AG09309 (cell line): ENCODE data around the gene IL1RN.

Source experiments
- DNase-seq: peaks from one replicate; pipeline ENCODE4 v3.0.0-alpha.2; 2010; ENCODE audit warnings: low read depth
- H3K4me3 ChIP-seq: 2 replicates; pipeline ENCODE4 v1.5.1; 2011; ENCODE audit warnings: mild to moderate bottlenecking, low read depth, low read length, moderate library complexity; ENCODE audit not compliant: control insufficient read depth
- TF ChIP-seq, protein P1 (sequence below): IDR thresholded peaks from 2 replicates; pipeline ENCODE4 v1.5.1; 2011; ENCODE audit warnings: mild to moderate bottlenecking, low read depth, low read length, inconsistent platforms; ENCODE audit not compliant: insufficient read depth, control insufficient read depth; ENCODE audit errors: missing control alignments

The IL1RN gene

DNA sequence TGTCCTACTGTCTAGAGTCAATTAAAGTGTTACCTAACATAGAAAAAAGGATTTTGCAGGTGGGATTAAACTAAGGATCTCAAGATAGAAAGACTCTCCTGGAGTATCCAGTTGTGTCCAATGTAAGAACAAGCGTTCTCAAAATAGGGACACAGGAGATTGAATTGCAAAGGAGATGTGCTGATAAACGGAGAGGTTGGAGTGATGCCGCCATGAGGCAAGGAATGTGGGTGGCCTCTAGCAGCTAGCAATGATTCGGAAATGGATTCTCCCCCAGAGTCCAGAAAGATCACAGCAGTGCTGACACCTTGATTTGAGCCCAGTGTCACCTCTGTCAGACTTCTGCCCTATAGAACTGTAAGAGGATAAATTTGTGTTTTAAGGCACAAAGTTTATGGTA, 24.1 kb upstream of the IL1RN start:
- no peak overlapping the region for H3K4me3 ChIP-seq
- TF ChIP-seq, protein P1, sequence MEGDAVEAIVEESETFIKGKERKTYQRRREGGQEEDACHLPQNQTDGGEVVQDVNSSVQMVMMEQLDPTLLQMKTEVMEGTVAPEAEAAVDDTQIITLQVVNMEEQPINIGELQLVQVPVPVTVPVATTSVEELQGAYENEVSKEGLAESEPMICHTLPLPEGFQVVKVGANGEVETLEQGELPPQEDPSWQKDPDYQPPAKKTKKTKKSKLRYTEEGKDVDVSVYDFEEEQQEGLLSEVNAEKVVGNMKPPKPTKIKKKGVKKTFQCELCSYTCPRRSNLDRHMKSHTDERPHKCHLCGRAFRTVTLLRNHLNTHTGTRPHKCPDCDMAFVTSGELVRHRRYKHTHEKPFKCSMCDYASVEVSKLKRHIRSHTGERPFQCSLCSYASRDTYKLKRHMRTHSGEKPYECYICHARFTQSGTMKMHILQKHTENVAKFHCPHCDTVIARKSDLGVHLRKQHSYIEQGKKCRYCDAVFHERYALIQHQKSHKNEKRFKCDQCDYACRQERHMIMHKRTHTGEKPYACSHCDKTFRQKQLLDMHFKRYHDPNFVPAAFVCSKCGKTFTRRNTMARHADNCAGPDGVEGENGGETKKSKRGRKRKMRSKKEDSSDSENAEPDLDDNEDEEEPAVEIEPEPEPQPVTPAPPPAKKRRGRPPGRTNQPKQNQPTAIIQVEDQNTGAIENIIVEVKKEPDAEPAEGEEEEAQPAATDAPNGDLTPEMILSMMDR, result no peak
- no peak for DNase-seq

DNA sequence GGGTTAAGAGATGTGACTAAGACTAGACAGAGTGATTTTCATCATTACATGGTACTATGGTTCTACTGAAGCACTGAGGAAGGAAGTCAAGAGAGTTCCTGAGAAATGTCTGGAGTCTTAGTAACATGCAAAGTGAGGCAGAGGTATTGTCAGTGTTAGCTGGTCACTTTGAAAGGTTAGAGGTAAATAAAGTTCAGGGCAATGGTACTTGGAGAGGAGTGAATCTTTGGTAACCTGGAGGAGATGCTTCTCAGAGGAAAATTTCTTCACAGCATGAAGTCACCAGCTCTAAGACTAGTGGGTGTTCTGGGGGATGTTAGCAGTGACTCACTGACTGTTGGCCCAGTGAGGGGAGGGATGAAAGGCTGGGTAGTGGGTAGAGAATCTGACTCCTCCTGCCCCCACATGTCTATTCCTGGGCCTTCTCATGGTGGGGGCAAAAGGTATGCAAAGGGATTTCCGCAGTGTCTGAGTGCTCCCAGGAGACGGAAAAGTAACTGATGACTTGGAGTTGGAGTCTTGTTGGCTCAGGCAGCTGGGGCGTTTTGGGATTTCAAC, 23.3 kb upstream of the IL1RN start:
- H3K4me3 ChIP-seq, result no peak overlapping the region
- DNase-seq, result no peak
- TF ChIP-seq, protein P1, result no peak

DNA sequence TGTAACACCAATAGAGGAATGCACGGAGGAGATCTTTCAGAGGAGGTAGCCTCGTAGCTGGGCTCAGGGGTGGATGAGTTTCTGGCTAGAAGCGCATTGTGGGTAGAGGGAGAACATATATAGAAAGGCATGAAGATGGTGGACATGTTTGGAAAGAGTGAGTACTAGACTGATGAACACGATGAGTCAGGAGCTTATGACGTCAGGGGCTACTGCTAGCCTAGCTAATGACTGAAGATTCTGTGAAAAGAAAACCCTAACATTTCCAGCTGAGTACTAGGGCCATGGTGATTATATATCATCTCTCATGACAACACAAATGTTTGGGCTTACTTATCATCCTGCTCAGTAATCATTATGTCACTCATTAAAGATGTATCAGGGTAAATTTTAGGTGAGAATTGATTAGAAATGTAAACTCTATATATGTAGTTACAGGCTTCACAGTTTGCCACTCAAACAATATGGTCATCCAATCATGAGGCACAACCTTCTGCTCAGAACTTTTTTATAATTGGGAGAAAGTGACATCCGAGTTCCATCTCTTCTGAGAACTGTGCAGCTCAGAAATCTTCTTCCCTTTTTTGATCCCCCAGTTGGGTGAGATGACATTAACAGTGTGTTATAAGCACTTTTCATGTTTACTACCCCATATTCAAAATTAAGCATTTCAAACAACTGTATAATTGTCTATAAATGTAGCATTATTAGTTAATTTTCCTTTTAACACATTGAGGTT, 22.2 kb upstream of the IL1RN start:
- TF ChIP-seq, protein P1, result no peak
- no peak overlapping the region for H3K4me3 ChIP-seq
- no peak for DNase-seq

DNA sequence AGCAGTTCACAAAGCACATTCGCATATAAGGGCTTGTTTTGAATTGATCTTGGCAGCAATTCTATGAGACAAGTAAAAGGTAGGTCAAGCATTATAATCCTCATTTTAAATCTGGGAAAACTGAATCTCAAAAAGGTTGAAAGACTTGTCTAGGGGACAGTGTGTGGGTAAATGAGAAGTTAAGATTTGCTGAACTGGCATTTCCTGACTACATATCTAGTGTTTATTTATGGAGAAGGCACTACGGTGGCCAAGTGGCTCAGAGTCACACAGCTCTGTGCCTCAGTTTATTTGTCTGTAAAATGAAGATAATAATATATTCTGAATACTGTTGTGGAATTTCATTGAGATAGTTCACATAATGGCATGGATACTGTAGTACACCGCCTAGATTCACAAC, 16.3 kb upstream of the IL1RN start:
- no peak for DNase-seq
- TF ChIP-seq, protein P1, result no peak
- H3K4me3 ChIP-seq, result no peak overlapping the region

DNA sequence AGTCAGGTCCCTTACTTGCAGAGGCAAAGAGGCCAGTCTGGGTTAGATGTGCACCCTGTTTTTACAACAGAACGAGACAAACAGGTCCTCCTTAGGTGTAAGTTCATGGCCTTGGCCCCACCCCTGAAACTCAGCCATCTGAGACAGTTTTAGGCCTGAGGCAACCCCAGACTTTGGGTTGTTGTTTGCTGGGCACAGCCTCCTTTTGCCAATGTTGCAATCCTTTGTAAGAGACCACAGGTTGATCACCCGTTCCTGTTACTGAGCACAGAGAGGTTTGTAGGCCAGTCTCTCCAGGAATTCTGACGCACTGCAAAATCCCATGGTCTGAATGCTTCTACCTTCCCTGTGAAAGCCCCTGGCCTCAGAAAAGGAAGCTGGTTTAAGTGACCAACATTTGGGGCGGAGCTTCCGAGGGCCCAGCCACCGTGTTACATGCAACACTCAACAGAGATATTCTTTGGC, 15.5 kb upstream of the IL1RN start:
- no peak overlapping the region for H3K4me3 ChIP-seq
- TF ChIP-seq, protein P1, result no peak
- no peak for DNase-seq

DNA sequence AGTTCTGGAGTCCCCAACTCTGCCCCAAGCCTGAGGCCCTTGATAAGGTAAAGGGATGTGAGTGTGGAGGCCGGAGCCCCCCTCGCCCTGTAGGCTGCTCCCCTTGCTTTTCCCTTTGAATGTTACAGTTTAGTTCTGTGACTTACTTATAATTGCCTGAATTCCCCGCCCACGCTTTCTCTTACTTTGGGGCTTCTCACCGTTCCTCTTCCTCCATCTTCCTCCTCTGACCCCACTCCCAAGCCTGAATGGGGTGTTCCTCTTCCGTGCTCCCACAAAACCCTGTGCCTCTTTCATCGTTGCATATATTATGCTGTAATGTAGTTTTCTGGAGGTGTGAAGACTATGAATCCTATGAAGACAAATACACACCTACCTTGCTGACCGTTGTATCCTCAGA, 15.0 kb upstream of the IL1RN start:
- TF ChIP-seq, protein P1, result no peak
- DNase-seq, result no peak
- no peak overlapping the region for H3K4me3 ChIP-seq
